ENCODE results near the gene CCDC88A. TPM values are rescaled to one million over a fixed set of nuclear protein-coding genes. Genes with fewer than 3 reads are reported as not detected.

Gene CCDC88A
- total and polyA plus RNA-seq, 7 donors, result 5.4 to 72.8 (median 33.8) TPM

DNA sequence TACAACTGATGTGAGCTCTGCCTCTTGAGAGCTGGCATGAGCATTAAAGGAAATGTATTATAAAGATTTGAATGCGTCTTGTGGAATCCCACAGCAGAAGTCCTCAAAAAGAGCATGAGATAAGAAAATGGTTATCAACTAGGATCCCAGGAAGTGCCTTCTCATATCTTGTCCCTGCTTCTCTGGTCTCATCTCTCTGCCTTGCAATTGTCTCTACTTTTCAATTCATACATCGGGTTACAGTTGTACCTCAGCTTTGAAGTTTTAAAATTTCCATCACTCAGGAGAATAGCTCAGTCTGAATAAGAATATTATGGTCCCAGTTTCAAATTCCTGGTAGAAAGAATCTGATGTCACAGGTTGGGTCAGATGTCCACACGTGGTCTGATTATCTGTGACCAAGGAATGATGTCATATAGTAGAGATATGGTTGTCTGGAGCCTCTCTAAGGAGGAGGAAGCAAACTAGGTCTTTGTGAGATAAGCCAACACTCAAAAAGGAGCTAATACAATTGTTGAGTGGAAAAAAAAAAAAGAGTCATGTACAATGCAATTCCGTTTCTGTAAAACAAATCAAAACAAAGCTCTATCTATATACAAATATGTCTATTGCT lies 21.7 kb upstream of the CCDC88A start:
- Histone ChIP-seq H3K27me3 (no peaks in the 10 kb centered on the region), H3K4me3 (no peak overlapping the region), H3K36me3 (no peaks in the 10 kb centered on the region), H3K27ac (no peak overlapping the region), H3K9me3 (no peaks in the 10 kb centered on the region), H3K4me1 (no peaks in the 10 kb centered on the region)
- intact Hi-C loops (cut with DNase I), result no loop called here
- 78 to 84% methylated on average over 4 of the region's 4 CpGs for WGBS, 2 donors
- DNase-seq, result no peak
- no peak for TF ChIP-seq POLR2A (IDR thresholded peaks at IDR 0.05)

DNA sequence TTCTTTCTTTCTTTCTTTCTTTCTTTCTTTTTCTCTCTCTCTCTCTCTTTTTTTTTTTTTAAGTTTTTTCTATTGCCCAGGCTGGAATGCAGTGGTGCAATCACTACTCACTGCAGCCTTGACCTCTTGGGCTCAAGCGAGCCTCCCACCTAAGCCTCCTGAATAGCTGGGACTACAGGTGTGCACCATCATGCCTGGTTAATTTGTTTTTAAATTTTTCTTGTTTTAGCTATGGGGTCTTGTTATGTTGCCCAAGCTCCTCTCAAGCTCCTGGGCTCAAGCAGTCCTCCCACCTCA lies 19.4 kb upstream of the CCDC88A start:
- 91 to 93% methylated on average over 1 of the region's 1 CpG for WGBS, 2 donors
- DNase-seq, result no peak
- no peaks in the 10 kb centered on the region for H3K9me3 ChIP-seq
- no peaks in the 10 kb centered on the region for H3K27me3 ChIP-seq
- TF ChIP-seq, protein P1, sequence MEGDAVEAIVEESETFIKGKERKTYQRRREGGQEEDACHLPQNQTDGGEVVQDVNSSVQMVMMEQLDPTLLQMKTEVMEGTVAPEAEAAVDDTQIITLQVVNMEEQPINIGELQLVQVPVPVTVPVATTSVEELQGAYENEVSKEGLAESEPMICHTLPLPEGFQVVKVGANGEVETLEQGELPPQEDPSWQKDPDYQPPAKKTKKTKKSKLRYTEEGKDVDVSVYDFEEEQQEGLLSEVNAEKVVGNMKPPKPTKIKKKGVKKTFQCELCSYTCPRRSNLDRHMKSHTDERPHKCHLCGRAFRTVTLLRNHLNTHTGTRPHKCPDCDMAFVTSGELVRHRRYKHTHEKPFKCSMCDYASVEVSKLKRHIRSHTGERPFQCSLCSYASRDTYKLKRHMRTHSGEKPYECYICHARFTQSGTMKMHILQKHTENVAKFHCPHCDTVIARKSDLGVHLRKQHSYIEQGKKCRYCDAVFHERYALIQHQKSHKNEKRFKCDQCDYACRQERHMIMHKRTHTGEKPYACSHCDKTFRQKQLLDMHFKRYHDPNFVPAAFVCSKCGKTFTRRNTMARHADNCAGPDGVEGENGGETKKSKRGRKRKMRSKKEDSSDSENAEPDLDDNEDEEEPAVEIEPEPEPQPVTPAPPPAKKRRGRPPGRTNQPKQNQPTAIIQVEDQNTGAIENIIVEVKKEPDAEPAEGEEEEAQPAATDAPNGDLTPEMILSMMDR (IDR thresholded peaks at IDR 0.05), result no peak
- TF ChIP-seq POLR2AphosphoS5 (IDR thresholded peaks at IDR 0.05), result no peak
- TF ChIP-seq EP300 (IDR thresholded peaks at IDR 0.05), result no peak
- no peak overlapping the region for H3K27ac ChIP-seq
- no peak overlapping the region for H3K4me3 ChIP-seq
- intact Hi-C loops (cut with DNase I), result no loop called here
- H3K36me3 ChIP-seq, result no peaks in the 10 kb centered on the region
- no peaks in the 10 kb centered on the region for H3K4me1 ChIP-seq

DNA sequence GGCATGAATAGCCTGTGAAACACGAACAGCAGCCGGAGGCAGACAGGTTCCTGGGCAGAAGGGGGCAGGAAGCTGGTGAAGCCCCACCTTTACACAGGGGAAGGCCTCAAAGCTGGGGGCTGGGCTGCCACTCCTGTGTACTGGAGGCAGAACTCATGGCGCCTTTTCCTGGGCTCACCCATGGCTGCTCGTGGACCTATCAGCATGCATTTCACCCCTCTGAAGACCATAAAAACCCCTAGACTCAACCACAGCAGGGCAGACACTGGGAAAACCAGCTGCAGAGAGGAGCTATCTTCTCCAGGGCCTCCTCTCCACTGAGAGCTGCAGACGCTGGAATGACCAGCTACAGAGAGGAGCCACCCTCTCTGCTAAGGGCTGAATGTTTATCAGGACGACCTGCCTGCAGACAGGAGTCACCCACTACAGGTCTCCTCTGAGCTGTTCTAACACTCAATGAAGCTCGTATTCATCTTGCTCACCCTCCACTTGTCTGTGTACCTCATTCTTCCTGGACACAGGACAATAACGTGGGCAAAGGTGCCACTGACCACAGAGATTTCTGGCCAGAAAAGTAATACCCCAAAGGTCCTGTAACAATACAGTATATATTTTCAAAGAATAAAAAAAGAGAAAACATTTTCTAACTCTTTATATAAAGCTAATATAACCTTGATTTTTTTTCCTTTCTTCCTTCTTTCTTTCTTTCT lies 18.9 kb upstream of the CCDC88A start:
- Histone ChIP-seq H3K36me3 (no peaks in the 10 kb centered on the region), H3K27me3 (no peaks in the 10 kb centered on the region), H3K27ac (no peak overlapping the region), H3K9me3 (no peaks in the 10 kb centered on the region), H3K4me1 (no peaks in the 10 kb centered on the region), H3K4me3 (no peak overlapping the region)
- no peak for DNase-seq
- intact Hi-C loops (cut with DNase I), result no loop called here
- WGBS, 2 donors, result 83 to 88% methylated on average over 8 of the region's 8 CpGs
- TF ChIP-seq, protein P1 (IDR thresholded peaks at IDR 0.05), result no peak
- TF ChIP-seq EP300 (IDR thresholded peaks at IDR 0.05) (no peak), POLR2AphosphoS5 (IDR thresholded peaks at IDR 0.05) (no peak), POLR2A (IDR thresholded peaks at IDR 0.05) (no peak)

DNA sequence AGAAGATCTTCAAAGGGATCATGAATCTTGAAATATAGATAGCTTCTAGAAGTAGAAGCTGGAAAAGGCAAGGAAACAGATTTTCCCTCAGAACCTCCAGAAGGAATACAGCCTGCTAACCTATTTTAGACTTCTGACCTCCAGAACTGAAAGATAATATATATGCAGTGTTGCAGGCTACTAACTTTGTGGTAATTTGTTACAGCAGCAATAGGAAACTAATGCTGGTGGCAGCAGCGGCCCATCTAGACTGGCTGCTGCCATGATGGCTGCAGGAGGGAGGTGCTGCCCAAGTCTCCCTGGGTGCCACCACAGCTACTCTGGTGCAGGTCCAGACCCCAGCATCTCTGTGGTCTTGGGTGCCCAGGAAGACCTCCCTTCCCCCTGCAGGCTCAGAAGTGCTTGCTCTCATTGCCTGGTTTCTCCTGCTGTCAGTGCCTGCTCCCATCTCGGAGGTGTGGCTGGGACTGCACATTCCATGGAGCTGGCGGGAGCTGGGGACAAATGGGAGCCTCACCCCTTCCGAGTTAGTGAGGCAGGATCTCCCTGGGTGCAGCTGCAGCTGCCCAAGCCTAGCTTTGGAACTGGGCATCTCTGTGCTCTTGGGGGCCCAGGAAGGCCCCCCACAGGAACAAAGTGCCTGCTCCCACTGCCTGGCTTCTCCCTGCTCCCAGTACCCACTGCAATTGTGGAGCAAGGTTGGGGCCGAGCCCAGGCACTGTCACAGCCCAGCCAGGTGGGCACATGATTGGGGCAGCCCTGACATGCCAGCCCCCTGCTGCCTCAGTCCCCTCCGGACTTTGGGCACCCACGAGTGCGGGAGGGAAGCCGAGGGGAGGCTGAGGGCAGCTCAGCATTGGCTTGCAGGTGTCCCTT lies 18.1 kb upstream of the CCDC88A start:
- Histone ChIP-seq H3K4me3 (no peak overlapping the region), H3K4me1 (no peaks in the 10 kb centered on the region), H3K9me3 (no peaks in the 10 kb centered on the region), H3K27me3 (no peaks in the 10 kb centered on the region), H3K36me3 (no peaks in the 10 kb centered on the region), H3K27ac (no peak overlapping the region)
- WGBS, 2 donors, result 90 to 92% methylated on average over 9 of the region's 9 CpGs
- TF ChIP-seq POLR2A (IDR thresholded peaks at IDR 0.05), result no peak
- TF ChIP-seq, protein P1 (IDR thresholded peaks at IDR 0.05), result no peak
- TF ChIP-seq EP300 (IDR thresholded peaks at IDR 0.05), result no peak
- no peak for TF ChIP-seq POLR2AphosphoS5 (IDR thresholded peaks at IDR 0.05)
- no peak for DNase-seq
- intact Hi-C loops (cut with DNase I), result no loop called here

DNA sequence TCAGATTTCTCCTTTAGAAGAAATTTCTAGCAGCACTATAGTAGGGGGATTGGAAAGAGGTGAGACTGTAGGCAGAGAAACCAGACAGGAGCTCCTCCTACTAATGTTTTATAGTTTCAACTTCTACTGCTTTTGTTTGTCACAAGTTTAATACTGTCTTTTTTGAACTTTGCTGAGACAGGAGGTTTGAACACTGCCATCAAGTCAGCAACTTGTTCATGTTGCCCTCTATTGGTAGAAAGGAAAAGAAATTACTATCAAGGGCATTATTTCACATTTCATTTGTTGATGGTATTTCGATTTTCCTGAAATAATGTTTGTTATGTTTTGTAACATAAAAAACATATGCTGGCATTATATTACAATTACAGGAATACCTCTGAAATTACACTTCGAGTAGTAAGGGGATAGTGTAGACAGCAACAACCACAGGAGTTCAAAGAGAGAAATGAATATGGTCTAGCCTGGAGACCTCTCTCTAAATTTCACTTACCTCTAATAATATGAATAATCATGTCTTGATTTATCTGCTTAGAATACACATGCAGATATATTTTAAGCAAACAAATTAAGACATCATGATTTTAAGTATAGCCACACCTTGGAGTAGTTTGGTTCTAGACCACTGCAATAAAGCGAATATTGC lies 12.4 kb upstream of the CCDC88A start:
- Histone ChIP-seq H3K36me3 (no peaks in the 10 kb centered on the region), H3K27ac (no peak overlapping the region), H3K9me3 (no peaks in the 10 kb centered on the region), H3K27me3 (no peaks in the 10 kb centered on the region), H3K4me3 (no peak overlapping the region), H3K4me1 (peaks cover 0 to 12% (median 5%) of the 10 kb centered on the region in 4 donors)
- TF ChIP-seq POLR2AphosphoS5 (IDR thresholded peaks at IDR 0.05) (no peak), POLR2A (IDR thresholded peaks at IDR 0.05) (no peak), EP300 (IDR thresholded peaks at IDR 0.05) (no peak)
- TF ChIP-seq, protein P1 (IDR thresholded peaks at IDR 0.05), result peak in 3 of 4 experiments; percentile 34 to 56 (median 46)
- intact Hi-C loops (cut with DNase I), result no loop called here
- 37 to 49% methylated on average over 3 of the region's 3 CpGs for WGBS, 2 donors
- no peak for DNase-seq
